WTC11 (cell line): ENCODE measurements around the gene CCNJL. TPM values are rescaled to one million over a fixed set of nuclear protein-coding genes. Genes with fewer than 3 reads are reported as not detected.

Experiments
- ATAC-seq: fragments of 200-7000 bp; cut with Tn5 transposase; 2 replicates; pipeline ENCODE4 v1.10.0; 2021; ENCODE audit warnings: mild to moderate bottlenecking, moderate library complexity
- CTCF ChIA-PET: fragments of 300-600 bp; sonication (Branson Sonifier 250); formaldehyde crosslinking; loops from one replicate; lab custom pipeline; 2021; ENCODE audit warnings: antibody characterized with exemption; lab: Charles Lee
- POLR2A ChIA-PET: fragments of 350-600 bp; sonication (Branson Sonifier 250); formaldehyde crosslinking; loops from one replicate; lab custom pipeline; 2021; ENCODE audit warnings: antibody characterized with exemption; lab: Charles Lee
- DNase-seq: peaks from one replicate; pipeline ENCODE4 v3.0.0; 2021; ENCODE audit warnings: low spot score
- H3K27ac Mint-ChIP-seq: 2 replicates; pipeline ENCODE4 v1.8.0; 2021; ENCODE audit warnings: mixed read lengths
- H3K27me3 Mint-ChIP-seq: 2 replicates; pipeline ENCODE4 v1.8.0; 2021; ENCODE audit warnings: low read depth, mild to moderate bottlenecking, moderate library complexity, mixed read lengths
- H3K36me3 Mint-ChIP-seq: 2 replicates; pipeline ENCODE4 v1.8.0; 2021; ENCODE audit warnings: mixed read lengths
- H3K4me1 Mint-ChIP-seq: 2 replicates; pipeline ENCODE4 v1.8.0; 2022; ENCODE audit warnings: mixed read lengths
- H3K4me3 Mint-ChIP-seq: 2 replicates; pipeline ENCODE4 v1.8.0; 2021; ENCODE audit warnings: mild to moderate bottlenecking, moderate library complexity, mixed read lengths
- H3K9me3 Mint-ChIP-seq: 2 replicates; pipeline ENCODE4 v1.8.0; 2021; ENCODE audit warnings: mixed read lengths
- ATF2 ChIP-seq: sonication (generic); formaldehyde crosslinking; IDR thresholded peaks from 2 replicates; pipeline ENCODE4 v1.8.1; 2022; ENCODE audit warnings: low read depth, missing genetic modification reagents, borderline replicate concordance
- CREB1 ChIP-seq: sonication (generic); formaldehyde crosslinking; IDR thresholded peaks from 2 replicates; pipeline ENCODE4 v1.8.0; 2023; ENCODE audit warnings: mild to moderate bottlenecking, missing genetic modification reagents
- FOXK1 ChIP-seq: sonication (generic); formaldehyde crosslinking; IDR thresholded peaks from 2 replicates; pipeline ENCODE4 v1.8.0; 2022; ENCODE audit warnings: mild to moderate bottlenecking, moderate library complexity, missing genetic modification reagents
- GABPB1 ChIP-seq: sonication (generic); formaldehyde crosslinking; IDR thresholded peaks from 2 replicates; pipeline ENCODE4 v1.8.1; 2023; ENCODE audit warnings: mild to moderate bottlenecking, missing genetic modification reagents
- GRHL2 ChIP-seq: fragments of 250-450 bp; sonication (Bioruptor Pico); IDR thresholded peaks from 2 replicates; pipeline ENCODE4 v1.8.0; 2022; ENCODE audit warnings: mild to moderate bottlenecking, moderate library complexity; ENCODE audit not compliant: insufficient replicate concordance, severe bottlenecking
- SMAD3 ChIP-seq: sonication (generic); formaldehyde crosslinking; IDR thresholded peaks from 2 replicates; pipeline ENCODE4 v1.8.0; 2022; ENCODE audit warnings: missing genetic modification reagents, mild to moderate bottlenecking, borderline replicate concordance
- TP53 ChIP-seq: sonication (generic); formaldehyde crosslinking; IDR thresholded peaks from 2 replicates; pipeline ENCODE4 v1.8.1; 2023; ENCODE audit warnings: mild to moderate bottlenecking, missing genetic modification reagents
- ZNF138 ChIP-seq: sonication (generic); formaldehyde crosslinking; conservative IDR thresholded peaks from 2 replicates; pipeline ENCODE4 v1.8.1; 2022; ENCODE audit warnings: mild to moderate bottlenecking, moderate library complexity, missing genetic modification reagents
- ZNF281 ChIP-seq: sonication (generic); formaldehyde crosslinking; IDR thresholded peaks from 2 replicates; pipeline ENCODE4 v1.8.0; 2023; ENCODE audit warnings: mild to moderate bottlenecking, missing genetic modification reagents
- total RNA-seq: library from RNA; stranded (reverse); gene quantifications from 3 replicates; pipeline ENCODE4 v1.2.3, GENCODE V29; 2021

CCNJL gene
- total RNA-seq, 1 experiment from 2014 or later, result 31.3 TPM

- no peaks in the 10 kb centered on the region; the same call in 1 of the 2 replicates for H3K27me3 Mint-ChIP-seq
Observed at GRCh38 chr5:160262151-160263074, 50.0 kb downstream of the CCNJL start.

GRCh38 chr5:160260881-160261815 is 51.2 kb downstream of the CCNJL start:
- Mint-ChIP-seq H3K36me3 (peaks cover 22% of the 10 kb centered on the region), H3K27ac (peak overlapping the region; percentile 72), H3K27me3 (no peaks in the 10 kb centered on the region; the same call in 1 of the 2 replicates), H3K4me1 (peaks cover 50% of the 10 kb centered on the region), H3K9me3 (no peaks in the 10 kb centered on the region), H3K4me3 (no peak overlapping the region)
- CTCF ChIA-PET, result interaction anchor here (0.9 to 2.6 kb wide), 8 partner anchors 10 to 239 kb away, joined by 3 to 14 read pairs (median 4); no protein-coding TSS in a partner anchor
- ATAC-seq (peak; percentile 11), DNase-seq (no peak)
- TF ChIP-seq FOXK1 (CRISPR knock-in tag) (no peak), CREB1 (no peak), ZNF138 (CRISPR knock-in tag) (no peak), GRHL2 (CRISPR knock-in tag) (no peak)
- POLR2A ChIA-PET, result interaction anchor here (0.6 to 2.4 kb wide), 4 partner anchors 9 to 26 kb away, joined by 3 to 5 read pairs (median 4); no protein-coding TSS in a partner anchor

More at GRCh38 chr5:160262151-160263074, 50.0 kb downstream of the CCNJL start:
- H3K36me3 Mint-ChIP-seq, result peaks cover 15% of the 10 kb centered on the region
- H3K4me3 Mint-ChIP-seq, result no peak overlapping the region
- DNase-seq, result no peak
- H3K9me3 Mint-ChIP-seq, result no peaks in the 10 kb centered on the region
- ATAC-seq, result peak; percentile 15
- ChIA-PET POLR2A (interaction anchor here (1.7 kb wide), 1 partner anchor 25 kb away, joined by 5 read pairs; no protein-coding TSS in a partner anchor), CTCF (interaction anchor here (0.9 to 2.6 kb wide), 10 partner anchors 9 to 241 kb away, joined by 3 to 14 read pairs (median 4); no protein-coding TSS in a partner anchor)
- peaks cover 62% of the 10 kb centered on the region for H3K4me1 Mint-ChIP-seq
- TF ChIP-seq ATF2 (no peak), SMAD3 (CRISPR knock-in tag) (no peak)
- H3K27ac Mint-ChIP-seq, result peak overlapping the region; percentile 74

- no peaks in the 10 kb centered on the region for H3K9me3 Mint-ChIP-seq
- CTCF ChIA-PET, result interaction anchor here (1.0 to 2.6 kb wide), 2 partner anchors 15 to 85 kb away, joined by 3 to 14 read pairs; no protein-coding TSS in a partner anchor
- TF ChIP-seq ZNF281 (CRISPR knock-in tag), result no peak
- no peak for TF ChIP-seq GABPB1 (CRISPR knock-in tag)
- TF ChIP-seq TP53, result no peak
- TF ChIP-seq, all 79 proteins: peak for 0
- Mint-ChIP-seq H3K27me3 (no peaks in the 10 kb centered on the region), H3K4me3 (no peak overlapping the region), H3K4me1 (peaks cover 45% of the 10 kb centered on the region), H3K36me3 (peaks cover 22% of the 10 kb centered on the region), H3K27ac (peak overlapping the region; percentile 72)
- POLR2A ChIA-PET, result interaction anchor here (0.6 to 2.4 kb wide), 2 partner anchors 10 to 14 kb away, joined by 3 to 5 read pairs; no protein-coding TSS in a partner anchor
- ATAC-seq (peak; percentile 45), DNase-seq (no peak)
Observed at GRCh38 chr5:160260006-160260775, 52.2 kb downstream of the CCNJL start.
